A549 (cell line): Measurements from ENCODE around the gene DCUN1D1. TPM values are rescaled to one million over a fixed set of nuclear protein-coding genes. Genes with fewer than 3 reads are reported as not detected.

Experiments used
- ATAC-seq, 2 experiments: fragments of 200-7000 bp in 1 of 2; fragments of >200 bp in 1 of 2; cut with Nextera tagmentation in 1 of 2; cut with Tn5 transposase in 1 of 2; 3 replicates each; pipeline versions ENCODE4 v1.8.0 to v1.9.1; 2018 to 2020; ENCODE audit warnings: mild to moderate bottlenecking in 1 of 2, moderate library complexity in 1 of 2
- CTCF ChIA-PET: fragments of 300-600 bp; sonication (Branson Sonifier 250); formaldehyde crosslinking; extraction: SDS; loops from one replicate; lab custom pipeline; 2021; ENCODE audit warnings: antibody characterized with exemption, inconsistent platforms; lab: Yijun Ruan, JAX
- POLR2A ChIA-PET: fragments of 350-600 bp; formaldehyde crosslinking; extraction: SDS; loops from one replicate; lab custom pipeline; 2021; ENCODE audit warnings: antibody characterized with exemption, inconsistent platforms; lab: Yijun Ruan, JAX
- DNase-seq, 2 experiments: peaks; one replicate each; pipeline versions ENCODE4 v3.0.0 to v3.0.0-alpha.2; 2011 to 2016; ENCODE audit warnings: low read depth in 1 of 2, low spot score in 1 of 2
- FAIRE-seq: peaks from 2 replicates; lab custom pipeline; 2011; peaks lifted over from hg19 to GRCh38; lab: Jason Lieb, UNC
- H3K27ac ChIP-seq, 2 experiments: fragments of >200 bp; sonication (Bioruptor Twin); formaldehyde crosslinking; 3 replicates each; pipeline ENCODE4 v1.5.1; 2016 to 2017
- H3K4me1 ChIP-seq: fragments of >200 bp; sonication (Bioruptor Twin); formaldehyde crosslinking; 3 replicates; pipeline ENCODE4 v1.6.1; 2016
- H3K4me2 ChIP-seq: fragments of >200 bp; sonication (Bioruptor Twin); formaldehyde crosslinking; 3 replicates; pipeline ENCODE4 v1.6.1; 2016
- H3K4me3 ChIP-seq: fragments of >200 bp; sonication (Bioruptor Twin); formaldehyde crosslinking; 3 replicates; pipeline ENCODE4 v1.5.1; 2016
- H3K9me3 ChIP-seq: fragments of >200 bp; sonication (Bioruptor Twin); formaldehyde crosslinking; 3 replicates; pipeline ENCODE4 v1.6.1; 2016
- EHMT2 ChIP-seq: fragments of 200-600 bp; sonication (generic); IDR thresholded peaks from 2 replicates; pipeline ENCODE4 v1.6.1; 2016; ENCODE audit warnings: antibody characterized with exemption, low read depth, mild to moderate bottlenecking, moderate library complexity
- EP300 ChIP-seq, 2 experiments: fragments of >200 bp; sonication (Bioruptor Twin); formaldehyde crosslinking; IDR thresholded peaks; 2 replicates in 1 of 2; 3 replicates in 1 of 2; pipeline ENCODE4 v1.6.1; 2016 to 2017
- ESRRA ChIP-seq: fragments of 150-350 bp; IDR thresholded peaks from 2 replicates; pipeline ENCODE4 v1.6.1; 2014; ENCODE audit warnings: mild to moderate bottlenecking, low read length, borderline replicate concordance
- FOSB ChIP-seq: fragments of 250-450 bp; sonication (Bioruptor Pico); IDR thresholded peaks from 2 replicates; pipeline ENCODE4 v1.5.0; 2020; ENCODE audit warnings: mild to moderate bottlenecking, moderate library complexity
- HDAC2 ChIP-seq: fragments of 200-600 bp; sonication (generic); IDR thresholded peaks from 2 replicates; pipeline ENCODE4 v1.6.1; 2016
- HOXB13 ChIP-seq: fragments of 250-450 bp; sonication (Bioruptor Pico); IDR thresholded peaks from 2 replicates; pipeline ENCODE4 v1.5.0; 2020; ENCODE audit warnings: low read depth, mild to moderate bottlenecking, moderate library complexity
- MAFK ChIP-seq: fragments of 450-650 bp; IDR thresholded peaks from 2 replicates; pipeline ENCODE4 v1.6.1; 2014; ENCODE audit not compliant: partially characterized antibody
- NFE2L2 ChIP-seq: fragments of 150-350 bp; conservative IDR thresholded peaks from 2 replicates; pipeline ENCODE4 v1.6.1; 2014; ENCODE audit warnings: low read length
- RCOR1 ChIP-seq: fragments of 150-350 bp; IDR thresholded peaks from 2 replicates; pipeline ENCODE4 v1.6.1; 2014; ENCODE audit warnings: antibody characterized with exemption, low read length, low read depth
- TFCP2L1 ChIP-seq: fragments of 250-450 bp; sonication (Bioruptor Pico); IDR thresholded peaks from 2 replicates; pipeline ENCODE4 v1.5.0; 2021; ENCODE audit warnings: mild to moderate bottlenecking
- WGBS: methylation state at CpG from one replicate; pipeline ENCODE4 v1.1.6; 2017; ENCODE audit errors: missing lambda C conversion rate; 5-methylcytosine and 5-hydroxymethylcytosine counted together
- polyA plus RNA-seq, 4 experiments: library from polyadenylated mRNA; depleted of rRNA in 3 of 4; stranded (reverse); fragments of >200 nt; fragmentation: RNase III in 1 of 4; extraction: RNeasy Plus Mini Kit Qiagen cat#74134 plus additional on column Dnase treatment in 1 of 4; gene quantifications; 2 replicates in 3 of 4; 3 replicates in 1 of 4; pipeline ENCODE4 v1.2.3, GENCODE V29; 2011 to 2017
- TF ChIP-seq, protein P1 (sequence below): fragments of 450-650 bp; IDR thresholded peaks from 2 replicates; pipeline ENCODE4 v1.6.1; 2014; ENCODE audit warnings: antibody characterized with exemption
- TF ChIP-seq, protein P2 (sequence below): fragments of >200 bp; sonication (Bioruptor Twin); formaldehyde crosslinking; IDR thresholded peaks from 3 replicates; pipeline ENCODE4 v1.5.1; 2016

Gene DCUN1D1
- polyA plus RNA-seq, 2 of the 4 experiments (the other 2 are of a cell fraction), result 20.3 to 34.4 TPM

DNA sequence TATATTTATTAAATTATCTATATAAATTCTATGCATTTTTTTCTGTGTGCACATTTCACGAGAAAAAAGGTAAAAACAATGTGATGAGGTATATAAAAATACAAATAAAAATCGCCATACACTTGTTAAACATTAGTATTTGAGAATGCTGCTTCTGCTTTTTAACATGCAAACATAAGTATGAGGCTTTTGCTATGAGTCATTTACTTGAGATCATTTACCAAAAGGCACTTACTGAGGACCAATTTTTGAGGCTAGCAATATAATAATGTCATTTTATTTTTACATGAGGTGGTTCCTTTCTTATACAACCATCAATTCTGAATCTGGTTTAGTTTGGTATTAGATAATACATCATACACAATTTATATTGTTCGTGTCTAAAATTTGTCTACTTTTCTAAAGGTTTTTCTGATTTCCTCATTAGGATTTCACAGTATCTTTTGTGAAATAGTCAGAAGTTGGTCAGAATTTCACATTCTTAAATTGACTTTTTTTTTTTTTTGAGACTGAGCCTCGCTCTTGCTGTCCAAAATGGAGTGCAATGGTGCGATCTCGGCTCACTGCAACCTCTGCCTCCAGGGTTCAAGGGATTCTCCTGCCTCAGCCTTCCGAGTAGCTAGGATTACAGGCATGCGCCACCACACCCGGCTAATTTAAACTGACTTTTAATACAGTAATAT lies 25.6 kb downstream of the DCUN1D1 start:
- WGBS, result 83% methylated on average over 9 of the region's 9 CpGs
- Histone ChIP-seq H3K4me2 (no peak overlapping the region), H3K9me3 (no peaks in the 10 kb centered on the region), H3K4me1 (peaks cover 4% of the 10 kb centered on the region; the same call in 2 of the 3 replicates), H3K27ac (no peak overlapping the region), H3K4me3 (no peak overlapping the region)
- CTCF ChIA-PET, result no interaction called here
- POLR2A ChIA-PET, result no interaction called here
- ATAC-seq, result no peak
- no peak for TF ChIP-seq MAFK
- TF ChIP-seq HDAC2, result no peak
- TF ChIP-seq EHMT2, result no peak
- TF ChIP-seq TFCP2L1 (CRISPR knock-in tag), result no peak
- no peak for TF ChIP-seq FOSB (CRISPR knock-in tag)
- no peak for TF ChIP-seq HOXB13 (CRISPR knock-in tag)
- no peak for DNase-seq
- FAIRE-seq, result no peak

DNA sequence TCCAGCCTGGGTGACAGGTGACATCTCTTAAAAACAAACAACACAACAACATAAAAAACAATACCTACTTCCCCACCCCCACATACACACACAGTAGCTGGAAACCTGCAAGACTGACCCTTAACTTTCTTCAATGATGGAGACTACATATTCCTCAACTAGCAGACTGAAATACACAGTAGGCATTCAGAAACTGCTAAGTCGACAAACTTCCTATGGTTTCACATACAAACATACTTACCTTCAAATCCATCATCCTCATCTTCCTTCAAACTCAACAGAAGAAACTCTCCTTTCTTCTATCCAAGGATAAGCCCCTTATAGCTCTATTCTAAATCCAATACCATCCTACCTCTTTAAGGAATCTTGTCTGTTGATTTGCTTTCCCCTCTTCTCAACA lies 30.6 kb downstream of the DCUN1D1 start:
- Histone ChIP-seq H3K27ac (no peak overlapping the region), H3K4me3 (no peak overlapping the region), H3K4me2 (no peak overlapping the region), H3K4me1 (no peaks in the 10 kb centered on the region; the same call in 2 of the 3 replicates), H3K9me3 (no peaks in the 10 kb centered on the region)
- TF ChIP-seq NFE2L2 (no peak), RCOR1 (no peak), MAFK (peak; percentile 66)
- no peak for ATAC-seq
- DNase-seq, result no peak
- FAIRE-seq, result no peak
- POLR2A ChIA-PET, result no interaction called here
- WGBS, result 95% methylated on average over 1 of the region's 1 CpG
- CTCF ChIA-PET, result interaction anchor here (0.7 kb wide), 1 partner anchor 235 kb away, joined by 3 read pairs; no protein-coding TSS in a partner anchor

DNA sequence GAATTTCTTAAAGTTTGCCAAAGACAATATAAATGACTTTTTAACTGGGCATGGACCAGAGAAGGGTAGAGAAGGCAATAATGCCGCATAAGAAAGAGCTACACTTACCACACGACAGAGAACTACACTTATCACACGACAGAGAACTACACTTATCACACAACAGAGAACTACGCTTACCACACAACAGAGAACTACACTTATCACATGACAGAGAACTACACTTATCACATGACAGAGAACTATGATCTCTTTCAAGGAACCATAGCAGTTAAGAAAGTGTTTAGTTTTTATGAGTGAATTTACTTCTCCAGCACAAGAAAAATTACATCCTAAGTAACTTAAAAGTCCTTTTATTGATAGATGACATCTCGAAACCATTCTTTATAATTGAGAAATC lies 32.0 kb downstream of the DCUN1D1 start:
- no peak overlapping the region for H3K4me2 ChIP-seq
- TF ChIP-seq, protein P1, sequence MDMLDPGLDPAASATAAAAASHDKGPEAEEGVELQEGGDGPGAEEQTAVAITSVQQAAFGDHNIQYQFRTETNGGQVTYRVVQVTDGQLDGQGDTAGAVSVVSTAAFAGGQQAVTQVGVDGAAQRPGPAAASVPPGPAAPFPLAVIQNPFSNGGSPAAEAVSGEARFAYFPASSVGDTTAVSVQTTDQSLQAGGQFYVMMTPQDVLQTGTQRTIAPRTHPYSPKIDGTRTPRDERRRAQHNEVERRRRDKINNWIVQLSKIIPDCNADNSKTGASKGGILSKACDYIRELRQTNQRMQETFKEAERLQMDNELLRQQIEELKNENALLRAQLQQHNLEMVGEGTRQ, result 0 out of 2 replicates have a peak, but pooled peaks have one; percentile 31
- TF ChIP-seq ESRRA, result no peak
- ChIA-PET CTCF (no interaction called here), POLR2A (no interaction called here)
- H3K4me3 ChIP-seq, result no peak overlapping the region
- no peaks in the 10 kb centered on the region for H3K4me1 ChIP-seq
- no peaks in the 10 kb centered on the region for H3K9me3 ChIP-seq
- ATAC-seq, result no peak
- WGBS, result 94% methylated on average over 5 of the region's 5 CpGs
- no peak overlapping the region for H3K27ac ChIP-seq
- no peak for DNase-seq
- no peak for FAIRE-seq

DNA sequence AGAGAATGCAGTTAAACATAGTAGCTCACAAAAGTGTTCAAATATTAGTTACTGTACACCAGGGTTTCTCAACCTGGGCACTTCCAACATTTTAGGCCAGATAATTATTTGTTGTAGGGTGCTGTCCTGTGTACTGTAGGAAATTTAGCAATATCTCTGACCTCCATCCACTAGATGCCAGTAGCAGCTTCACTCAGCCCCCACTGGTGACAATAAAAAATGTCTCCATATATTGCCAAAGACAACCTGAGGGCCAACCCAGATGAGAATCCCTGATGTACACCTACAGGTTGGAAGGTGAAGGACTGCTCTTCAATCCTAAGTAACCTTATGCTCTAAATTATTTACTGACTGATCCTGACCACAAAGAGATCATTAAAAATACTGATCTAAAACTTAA lies 32.5 kb downstream of the DCUN1D1 start:
- no peak overlapping the region for H3K4me2 ChIP-seq
- DNase-seq, result peak; percentile 6 to 41
- no peaks in the 10 kb centered on the region for H3K9me3 ChIP-seq
- H3K4me3 ChIP-seq, result no peak overlapping the region
- ChIA-PET CTCF (no interaction called here), POLR2A (no interaction called here)
- peak; percentile 72 to 76 for ATAC-seq
- TF ChIP-seq, protein P1, result no peak
- TF ChIP-seq EP300 (IDR thresholded peaks at IDR 0.05), result no peak
- TF ChIP-seq, protein P2, sequence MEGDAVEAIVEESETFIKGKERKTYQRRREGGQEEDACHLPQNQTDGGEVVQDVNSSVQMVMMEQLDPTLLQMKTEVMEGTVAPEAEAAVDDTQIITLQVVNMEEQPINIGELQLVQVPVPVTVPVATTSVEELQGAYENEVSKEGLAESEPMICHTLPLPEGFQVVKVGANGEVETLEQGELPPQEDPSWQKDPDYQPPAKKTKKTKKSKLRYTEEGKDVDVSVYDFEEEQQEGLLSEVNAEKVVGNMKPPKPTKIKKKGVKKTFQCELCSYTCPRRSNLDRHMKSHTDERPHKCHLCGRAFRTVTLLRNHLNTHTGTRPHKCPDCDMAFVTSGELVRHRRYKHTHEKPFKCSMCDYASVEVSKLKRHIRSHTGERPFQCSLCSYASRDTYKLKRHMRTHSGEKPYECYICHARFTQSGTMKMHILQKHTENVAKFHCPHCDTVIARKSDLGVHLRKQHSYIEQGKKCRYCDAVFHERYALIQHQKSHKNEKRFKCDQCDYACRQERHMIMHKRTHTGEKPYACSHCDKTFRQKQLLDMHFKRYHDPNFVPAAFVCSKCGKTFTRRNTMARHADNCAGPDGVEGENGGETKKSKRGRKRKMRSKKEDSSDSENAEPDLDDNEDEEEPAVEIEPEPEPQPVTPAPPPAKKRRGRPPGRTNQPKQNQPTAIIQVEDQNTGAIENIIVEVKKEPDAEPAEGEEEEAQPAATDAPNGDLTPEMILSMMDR, result no peak
- TF ChIP-seq FOSB (CRISPR knock-in tag), result no peak
- no peak for TF ChIP-seq RCOR1
- no peak for FAIRE-seq
- no peak overlapping the region for H3K27ac ChIP-seq
- no peaks in the 10 kb centered on the region for H3K4me1 ChIP-seq
